H9 (cell line): Measurements from ENCODE around the gene ZNF175. TPM values are rescaled to one million over a fixed set of nuclear protein-coding genes. Genes with fewer than 3 reads are reported as not detected.

Source experiments
- DNase-seq: peaks from one replicate; pipeline ENCODE4 v3.0.0-alpha.2; 2017
- H2AFZ ChIP-seq: one replicate; pipeline ENCODE4 v1.6.1; 2013; ENCODE audit warnings: mild to moderate bottlenecking, low read length, control low read depth, moderate library complexity
- H2AK5ac ChIP-seq: 2 replicates; pipeline ENCODE4 v1.6.1; 2013; ENCODE audit warnings: low read length, control low read depth, mixed read lengths; ENCODE audit not compliant: insufficient read length
- H2BK120ac ChIP-seq: one replicate; pipeline ENCODE4 v1.6.1; 2013; ENCODE audit warnings: low read depth, mild to moderate bottlenecking, low read length, control low read depth, inconsistent platforms; ENCODE audit not compliant: poor library complexity, severe bottlenecking
- H2BK12ac ChIP-seq: 2 replicates; pipeline ENCODE4 v1.6.1; 2013; ENCODE audit warnings: low read length, control low read depth, mixed read lengths, low read depth; ENCODE audit not compliant: insufficient read length
- H2BK15ac ChIP-seq: 2 replicates; pipeline ENCODE4 v1.6.1; 2013; ENCODE audit warnings: low read depth, low read length, control low read depth
- H2BK20ac ChIP-seq: one replicate; pipeline ENCODE4 v1.6.1; 2013; ENCODE audit warnings: low read depth, mild to moderate bottlenecking, low read length, control low read depth, inconsistent platforms; ENCODE audit not compliant: poor library complexity, severe bottlenecking
- H2BK5ac ChIP-seq: 2 replicates; pipeline ENCODE4 v1.6.1; 2013; ENCODE audit warnings: low read length, control low read depth, mixed read lengths; ENCODE audit not compliant: insufficient read length
- H3K14ac ChIP-seq: 2 replicates; pipeline ENCODE4 v1.6.1; 2013; ENCODE audit warnings: low read length, control low read depth; ENCODE audit not compliant: insufficient read depth
- H3K18ac ChIP-seq: 2 replicates; pipeline ENCODE4 v1.6.1; 2013; ENCODE audit warnings: low read depth, mild to moderate bottlenecking, mixed read lengths, low read length, control low read depth; ENCODE audit not compliant: insufficient read length
- H3K23ac ChIP-seq: 2 replicates; pipeline ENCODE4 v1.6.1; 2013; ENCODE audit warnings: low read length, control low read depth, mixed read lengths, low read depth; ENCODE audit not compliant: insufficient read length
- H3K23me2 ChIP-seq: 2 replicates; pipeline ENCODE4 v1.6.1; 2013; ENCODE audit warnings: low read depth, mild to moderate bottlenecking, mixed read lengths, low read length, control low read depth; ENCODE audit not compliant: insufficient read length, poor library complexity, severe bottlenecking
- H3K27ac ChIP-seq: 2 replicates; pipeline ENCODE4 v1.5.1; 2013; ENCODE audit warnings: low read length, control low read depth, mixed read lengths, low read depth; ENCODE audit not compliant: insufficient read length
- H3K27me3 ChIP-seq: 2 replicates; pipeline ENCODE4 v1.6.1; 2013; ENCODE audit warnings: low read length, control low read depth, inconsistent platforms; ENCODE audit not compliant: insufficient read depth
- H3K4ac ChIP-seq: 2 replicates; pipeline ENCODE4 v1.6.1; 2013; ENCODE audit warnings: low read depth, mild to moderate bottlenecking, control low read depth, inconsistent platforms, low read length, moderate library complexity
- H3K4me1 ChIP-seq: 2 replicates; pipeline ENCODE4 v1.6.1; 2013; ENCODE audit warnings: low read length, control low read depth, inconsistent platforms; ENCODE audit not compliant: insufficient read depth
- H3K4me2 ChIP-seq: 2 replicates; pipeline ENCODE4 v1.6.1; 2013; ENCODE audit warnings: low read length, control low read depth, mixed read lengths; ENCODE audit not compliant: insufficient read length, insufficient read depth
- H3K56ac ChIP-seq: 2 replicates; pipeline ENCODE4 v1.6.1; 2013; ENCODE audit warnings: low read depth, mild to moderate bottlenecking, mixed read lengths, low read length, control low read depth; ENCODE audit not compliant: insufficient read length
- H3K79me1 ChIP-seq: 2 replicates; pipeline ENCODE4 v1.6.1; 2013; ENCODE audit warnings: low read depth, mild to moderate bottlenecking, moderate library complexity, low read length, control low read depth, inconsistent platforms; ENCODE audit not compliant: insufficient read depth, poor library complexity, severe bottlenecking
- H3K79me2 ChIP-seq: 2 replicates; pipeline ENCODE4 v1.6.1; 2013; ENCODE audit warnings: low read length, control low read depth, inconsistent platforms; ENCODE audit not compliant: insufficient read depth
- H3K9ac ChIP-seq: 2 replicates; pipeline ENCODE4 v1.6.1; 2013; ENCODE audit warnings: low read length, control low read depth, mixed read lengths; ENCODE audit not compliant: insufficient read length; ENCODE audit errors: extremely low read depth
- H3K9me3 ChIP-seq: one replicate; pipeline ENCODE4 v1.6.1; 2013; ENCODE audit warnings: low read depth, low read length, inconsistent platforms; ENCODE audit not compliant: control insufficient read depth
- H3T11ph ChIP-seq: one replicate; pipeline ENCODE4 v1.6.1; 2013; ENCODE audit warnings: mild to moderate bottlenecking, low read length, control low read depth, inconsistent platforms
- H4K20me1 ChIP-seq: one replicate; pipeline ENCODE4 v1.6.1; 2013; ENCODE audit not compliant: control insufficient read depth, insufficient read length, insufficient read depth
- H4K5ac ChIP-seq: 2 replicates; pipeline ENCODE4 v1.6.1; 2013; ENCODE audit warnings: low read depth, mild to moderate bottlenecking, mixed read lengths, low read length, control low read depth; ENCODE audit not compliant: insufficient read length
- H4K8ac ChIP-seq: replicated peaks from 2 replicates; pipeline ENCODE4 v1.6.1; 2013; ENCODE audit warnings: low read length, control low read depth, mixed read lengths, low read depth; ENCODE audit not compliant: insufficient read length
- H4K91ac ChIP-seq: 2 replicates; pipeline ENCODE4 v1.6.1; 2013; ENCODE audit warnings: low read depth, mild to moderate bottlenecking, moderate library complexity, mixed read lengths, low read length, control low read depth; ENCODE audit not compliant: insufficient read length
- H3K27ac Mint-ChIP-seq, 3 experiments: 2 replicates in 2 of 3; 3 replicates in 1 of 3; pipeline ENCODE4 v1.8.0; 2020 to 2021; ENCODE audit warnings: mixed read lengths in 3 of 3, mild to moderate bottlenecking in 1 of 3, moderate library complexity in 1 of 3
- H3K27me3 Mint-ChIP-seq: 2 replicates; pipeline ENCODE4 v1.8.0; 2021; ENCODE audit warnings: low read depth, mild to moderate bottlenecking, moderate library complexity, mixed read lengths
- H3K36me3 Mint-ChIP-seq, 3 experiments: 2 replicates in 2 of 3; 3 replicates in 1 of 3; pipeline ENCODE4 v1.8.0; 2020 to 2021; ENCODE audit warnings: low read depth in 3 of 3, mixed read lengths in 3 of 3; ENCODE audit not compliant: insufficient read depth in 1 of 3
- H3K4me1 Mint-ChIP-seq, 2 experiments: 2 replicates each; pipeline ENCODE4 v1.8.0; 2020; ENCODE audit warnings: mixed read lengths in 2 of 2
- H3K4me3 Mint-ChIP-seq, 2 experiments: 2 replicates in 1 of 2; 3 replicates in 1 of 2; pipeline ENCODE4 v1.8.0; 2020 to 2021; ENCODE audit warnings: mild to moderate bottlenecking in 2 of 2, mixed read lengths in 2 of 2, moderate library complexity in 1 of 2
- H3K9me3 Mint-ChIP-seq, 2 experiments: 2 replicates in 1 of 2; 3 replicates in 1 of 2; pipeline ENCODE4 v1.8.0; 2020; ENCODE audit warnings: mild to moderate bottlenecking in 2 of 2, mixed read lengths in 2 of 2, moderate library complexity in 1 of 2
- CTCF ChIP-seq: fragments of 200-600 bp; sonication (generic); conservative IDR thresholded peaks from 3 replicates; pipeline ENCODE4 v1.8.0; 2021; ENCODE audit warnings: antibody characterized with exemption, mild to moderate bottlenecking
- whole genome bisulfite sequencing: extraction: QIAGEN DNeasy Blood & Tissue Kit; methylation state at CpG from one replicate; pipeline ENCODE4 v1.1.7; 2013; ENCODE audit warnings: missing lambda C conversion rate, low lambda C conversion rate, mixed read lengths; ENCODE audit not compliant: insufficient read length; ENCODE audit errors: extremely low coverage; 5-methylcytosine and 5-hydroxymethylcytosine counted together
- total RNA-seq: library from RNA; stranded (reverse); gene quantifications from 2 replicates; pipeline ENCODE4 v1.2.1, GENCODE V29; 2021

ZNF175 gene
- total RNA-seq, 1 experiment from 2014 or later, result 10.7 TPM

- H3K23ac ChIP-seq, result no peak overlapping the region
- no peak overlapping the region for H2BK12ac ChIP-seq
- no peaks in the 10 kb centered on the region for H3K23me2 ChIP-seq
- no peak overlapping the region for H3K4me2 ChIP-seq
- no peak overlapping the region for H3K27ac Mint-ChIP-seq
- no peak overlapping the region for H4K8ac ChIP-seq
- no peak overlapping the region for H3K14ac ChIP-seq
- H3K4me3 Mint-ChIP-seq, result no peak overlapping the region
- H2BK5ac ChIP-seq, result no peak overlapping the region
- no peak overlapping the region for H2AFZ ChIP-seq
- peaks cover 53% of the 10 kb centered on the region for H3K27me3 Mint-ChIP-seq
- H3K4ac ChIP-seq, result no peak overlapping the region
- H3K27me3 ChIP-seq, result no peaks in the 10 kb centered on the region
- no peak for TF ChIP-seq CTCF
- H4K91ac ChIP-seq, result no peak overlapping the region
- no peaks in the 10 kb centered on the region; a peak in 1 of 7 replicates for H3K36me3 Mint-ChIP-seq
- H3K79me2 ChIP-seq, result no peaks in the 10 kb centered on the region
- H3K9ac ChIP-seq, result no peak overlapping the region
- H2BK120ac ChIP-seq, result no peak overlapping the region
- no peak for DNase-seq
- no peak overlapping the region for H3T11ph ChIP-seq
- H2BK15ac ChIP-seq, result no peak overlapping the region
- no peaks in the 10 kb centered on the region for H3K9me3 ChIP-seq
- H2BK20ac ChIP-seq, result no peak overlapping the region
- H3K79me1 ChIP-seq, result no peaks in the 10 kb centered on the region
- no peaks in the 10 kb centered on the region for H3K4me1 ChIP-seq
- no peak overlapping the region for H3K56ac ChIP-seq
- H3K18ac ChIP-seq, result no peak overlapping the region
- no peak overlapping the region for H2AK5ac ChIP-seq
- H4K5ac ChIP-seq, result no peak overlapping the region
- H3K4me1 Mint-ChIP-seq, result no peaks in the 10 kb centered on the region
- peaks cover 39 to 89% of the 10 kb centered on the region in 2 experiments for H3K9me3 Mint-ChIP-seq
- no peaks in the 10 kb centered on the region for H4K20me1 ChIP-seq
- WGBS, result no CpG with 5 or more reads among the region's 1 CpG
- no peak overlapping the region for H3K27ac ChIP-seq
Observed at GRCh38 chr19:51559240-51559639, 11.8 kb upstream of the ZNF175 start.
